GM23338 (cell line): Measurements from ENCODE around the gene PTPRH. TPM values are rescaled to one million over a fixed set of nuclear protein-coding genes. Genes with fewer than 3 reads are reported as not detected.

Experiments used
- ATAC-seq: fragments of 200-7000 bp; cut with Tn5 transposase; 3 replicates; pipeline ENCODE4 v1.9.1; 2020
- DNase-seq: peaks from one replicate; pipeline ENCODE4 v3.0.0-alpha.2; 2015; ENCODE audit warnings: low spot score
- H2AFZ ChIP-seq: fragments of 200-600 bp; sonication (generic); 2 replicates; pipeline ENCODE4 v1.8.0; 2016; ENCODE audit warnings: antibody characterized with exemption, mild to moderate bottlenecking, moderate library complexity
- H3F3A ChIP-seq: fragments of 200-600 bp; sonication (generic); replicated peaks from 2 replicates; pipeline ENCODE4 v1.8.0; 2017; ENCODE audit warnings: antibody characterized with exemption, mixed run types, low read depth
- H3K27ac ChIP-seq: fragments of 200-600 bp; sonication (generic); 2 replicates; pipeline ENCODE4 v1.6.1; 2016; ENCODE audit warnings: low read depth
- H3K27me3 ChIP-seq: fragments of 200-600 bp; sonication (generic); 2 replicates; pipeline ENCODE4 v1.8.0; 2016; ENCODE audit warnings: mild to moderate bottlenecking, mixed run types, moderate library complexity; ENCODE audit not compliant: insufficient read depth
- H3K36me3 ChIP-seq: fragments of 200-600 bp; sonication (generic); 2 replicates; pipeline ENCODE4 v1.8.0; 2016; ENCODE audit warnings: mild to moderate bottlenecking; ENCODE audit not compliant: insufficient read depth
- H3K4me1 ChIP-seq: fragments of 200-600 bp; sonication (generic); 2 replicates; pipeline ENCODE4 v1.8.0; 2016; ENCODE audit warnings: mild to moderate bottlenecking, moderate library complexity; ENCODE audit not compliant: insufficient read depth
- H3K4me2 ChIP-seq: fragments of 200-600 bp; sonication (generic); 2 replicates; pipeline ENCODE4 v1.7.1; 2017; ENCODE audit warnings: mixed run types
- H3K4me3 ChIP-seq: fragments of 200-600 bp; sonication (generic); 2 replicates; pipeline ENCODE4 v1.6.1; 2016; ENCODE audit warnings: mixed run types
- H3K79me2 ChIP-seq: fragments of 200-600 bp; sonication (generic); replicated peaks from 2 replicates; pipeline ENCODE4 v1.8.0; 2017; ENCODE audit warnings: mild to moderate bottlenecking; ENCODE audit not compliant: insufficient read depth
- H3K9me2 ChIP-seq: fragments of 200-600 bp; sonication (generic); 2 replicates; pipeline ENCODE4 v1.8.0; 2017; ENCODE audit not compliant: insufficient read depth
- H4K20me1 ChIP-seq: fragments of 200-600 bp; sonication (generic); replicated peaks from 2 replicates; pipeline ENCODE4 v1.8.0; 2017; ENCODE audit warnings: mild to moderate bottlenecking; ENCODE audit not compliant: insufficient read depth
- H3K27ac Mint-ChIP-seq: 2 replicates; pipeline ENCODE4 v1.8.0; 2020; ENCODE audit warnings: inconsistent platforms, mild to moderate bottlenecking, moderate library complexity, mixed read lengths
- H3K27me3 Mint-ChIP-seq: 3 replicates; pipeline ENCODE4 v1.8.0; 2022; ENCODE audit warnings: low read depth, mild to moderate bottlenecking, moderate library complexity, mixed read lengths, inconsistent platforms; ENCODE audit not compliant: insufficient read depth, poor library complexity
- H3K36me3 Mint-ChIP-seq: 3 replicates; pipeline ENCODE4 v1.8.0; 2021; ENCODE audit warnings: low read depth, mild to moderate bottlenecking, inconsistent platforms, moderate library complexity, mixed read lengths
- H3K4me1 Mint-ChIP-seq: 3 replicates; pipeline ENCODE4 v1.8.0; 2020; ENCODE audit warnings: mild to moderate bottlenecking, inconsistent platforms, mixed read lengths
- H3K4me3 Mint-ChIP-seq: 3 replicates; pipeline ENCODE4 v1.8.0; 2021; ENCODE audit warnings: moderate library complexity, mild to moderate bottlenecking, inconsistent platforms, mixed read lengths
- H3K9me3 Mint-ChIP-seq: 3 replicates; pipeline ENCODE4 v1.8.0; 2020; ENCODE audit warnings: moderate library complexity, mild to moderate bottlenecking, inconsistent platforms, mixed read lengths
- CREB1 ChIP-seq: fragments of 250-450 bp; sonication (Bioruptor Pico); IDR thresholded peaks from 2 replicates; pipeline ENCODE4 v1.5.0; 2020; ENCODE audit warnings: low read depth, mild to moderate bottlenecking, moderate library complexity
- ETS1 ChIP-seq: IDR thresholded peaks from 2 replicates; pipeline ENCODE4 v1.6.1; 2016; ENCODE audit warnings: antibody characterized with exemption
- EZH2 ChIP-seq: fragments of 200-600 bp; sonication (generic); IDR thresholded peaks from one replicate; pipeline ENCODE4 v1.8.0; 2017; ENCODE audit warnings: antibody characterized with exemption, mild to moderate bottlenecking, low read depth; ENCODE audit not compliant: unreplicated experiment
- EZH2phosphoT487 ChIP-seq: fragments of 200-600 bp; sonication (generic); IDR thresholded peaks from one replicate; pipeline ENCODE4 v1.8.1; 2018; ENCODE audit warnings: antibody characterized with exemption; ENCODE audit not compliant: unreplicated experiment
- JUNB ChIP-seq: IDR thresholded peaks from one replicate; pipeline ENCODE4 v1.6.1; 2016; ENCODE audit warnings: antibody characterized with exemption; ENCODE audit not compliant: unreplicated experiment
- NANOG ChIP-seq: IDR thresholded peaks from 2 replicates; pipeline ENCODE4 v1.6.1; 2016; ENCODE audit warnings: antibody characterized with exemption, borderline replicate concordance
- POLR2AphosphoS5 ChIP-seq: IDR thresholded peaks from 2 replicates; pipeline ENCODE4 v1.6.1; 2016; ENCODE audit warnings: antibody characterized with exemption, low read depth
- REST ChIP-seq: IDR thresholded peaks from one replicate; pipeline ENCODE4 v1.6.1; 2018; ENCODE audit warnings: antibody characterized with exemption; ENCODE audit not compliant: unreplicated experiment
- STAT1 ChIP-seq: IDR thresholded peaks from one replicate; pipeline ENCODE4 v1.6.1; 2016; ENCODE audit warnings: antibody characterized with exemption; ENCODE audit not compliant: unreplicated experiment
- ZNF114 ChIP-seq: fragments of 250-450 bp; sonication (Bioruptor Pico); IDR thresholded peaks from 2 replicates; pipeline ENCODE4 v1.5.0; 2020; ENCODE audit warnings: mild to moderate bottlenecking, moderate library complexity
- ZNF331 ChIP-seq: fragments of 250-450 bp; sonication (Bioruptor Pico); IDR thresholded peaks from 2 replicates; pipeline ENCODE4 v1.5.0; 2020; ENCODE audit warnings: low read depth, mild to moderate bottlenecking, moderate library complexity
- ZNF462 ChIP-seq: fragments of 250-450 bp; sonication (Bioruptor Pico); IDR thresholded peaks from 2 replicates; pipeline ENCODE4 v1.5.0; 2020; ENCODE audit warnings: mild to moderate bottlenecking, moderate library complexity
- polyA plus RNA-seq: library from polyadenylated mRNA; unstranded; fragments of >200 nt; fragmentation: Nextera tagmentation; extraction: Ambion mirVana; gene quantifications from 2 replicates; pipeline ENCODE4 v1.2.1, GENCODE V29; 2016
- total RNA-seq: library from RNA; depleted of rRNA; stranded (reverse); fragments of >200 nt; shearing (Covaris generic); gene quantifications from 2 replicates; pipeline ENCODE4 v1.2.3, GENCODE V29; 2014

The PTPRH gene
- total and polyA plus RNA-seq, 2 experiments from 2014 or later, result 0.16 to 2.1 TPM

GRCh38 chr19:55186080-55186479, 23.2 kb downstream of the PTPRH start:
- Histone ChIP-seq H3K36me3 (no peaks in the 10 kb centered on the region), H3K9me2 (no peaks in the 10 kb centered on the region), H3K27ac (no peak overlapping the region), H3F3A (no peaks in the 10 kb centered on the region), H3K4me1 (no peaks in the 10 kb centered on the region), H3K4me3 (no peak overlapping the region), H4K20me1 (no peaks in the 10 kb centered on the region), H3K4me2 (no peak overlapping the region), H3K79me2 (no peaks in the 10 kb centered on the region), H3K27me3 (peaks cover 17% of the 10 kb centered on the region), H2AFZ (no peak overlapping the region)
- peaks cover 19% of the 10 kb centered on the region for H3K27me3 Mint-ChIP-seq
- H3K4me1 Mint-ChIP-seq, result no peaks in the 10 kb centered on the region; the same call in 2 of the 3 replicates
- no peak for ATAC-seq
- TF ChIP-seq EZH2phosphoT487 (no peak), NANOG (no peak), EZH2 (no peak), CREB1 (CRISPR knock-in tag) (no peak)
- no peak for DNase-seq
- H3K27ac Mint-ChIP-seq, result no peak overlapping the region
- no peak overlapping the region for H3K4me3 Mint-ChIP-seq
- H3K36me3 Mint-ChIP-seq, result no peaks in the 10 kb centered on the region
- no peaks in the 10 kb centered on the region for H3K9me3 Mint-ChIP-seq

GRCh38 chr19:55181740-55182139, 27.6 kb downstream of the PTPRH start:
- Histone ChIP-seq H3K27ac (no peak overlapping the region), H2AFZ (no peak overlapping the region), H3F3A (0 out of 2 replicates have a peak, but pooled peaks cover 3% of the 10 kb centered on the region), H3K4me2 (no peak overlapping the region), H3K36me3 (no peaks in the 10 kb centered on the region), H3K79me2 (no peaks in the 10 kb centered on the region), H3K4me1 (peaks cover 3% of the 10 kb centered on the region; the same call in 1 of the 2 replicates), H3K9me2 (no peaks in the 10 kb centered on the region), H3K4me3 (no peak overlapping the region), H3K27me3 (peaks cover 38% of the 10 kb centered on the region), H4K20me1 (no peaks in the 10 kb centered on the region)
- peaks cover 15% of the 10 kb centered on the region for H3K4me1 Mint-ChIP-seq
- peaks cover 44% of the 10 kb centered on the region for H3K27me3 Mint-ChIP-seq
- H3K27ac Mint-ChIP-seq, result no peak overlapping the region
- H3K9me3 Mint-ChIP-seq, result peaks cover 6% of the 10 kb centered on the region; the same call in 2 of the 3 replicates
- H3K4me3 Mint-ChIP-seq, result no peak overlapping the region
- H3K36me3 Mint-ChIP-seq, result no peaks in the 10 kb centered on the region
- no peak for DNase-seq
- ATAC-seq, result no peak
- TF ChIP-seq EZH2 (no peak), STAT1 (no peak), ZNF114 (CRISPR knock-in tag) (no peak), REST (no peak), CREB1 (CRISPR knock-in tag) (no peak), POLR2AphosphoS5 (no peak), JUNB (no peak), ZNF462 (CRISPR knock-in tag) (no peak), EZH2phosphoT487 (no peak), NANOG (no peak), ETS1 (no peak), ZNF331 (CRISPR knock-in tag) (no peak)
